Tibial nerve (tissue), 4 donors: ENCODE results near the gene CDH13.

Source experiments
- EP300 ChIP-seq, 2 donors: sonication (generic); formaldehyde crosslinking; IDR thresholded peaks; one replicate each; pipeline ENCODE4 v1.6.1; 2017; ENCODE audit warnings: antibody characterized with exemption in 2 of 2, mild to moderate bottlenecking in 1 of 2
- POLR2A ChIP-seq, 2 donors: fragments of 450-650 bp; IDR thresholded peaks; one replicate each; pipeline ENCODE4 v1.6.1; 2017; ENCODE audit warnings: antibody characterized with exemption in 2 of 2, mild to moderate bottlenecking in 2 of 2, moderate library complexity in 2 of 2
- TF ChIP-seq, protein P1 (sequence below), 5 experiments: fragments of 200-600 bp in 3 of 5; fragments of 450-650 bp in 2 of 5; sonication (generic) in 3 of 5; IDR thresholded peaks; one replicate each; pipeline ENCODE4 v1.5.1; 2016 to 2019; ENCODE audit warnings: antibody characterized with exemption in 5 of 5, mild to moderate bottlenecking in 3 of 5, moderate library complexity in 2 of 5

DNA sequence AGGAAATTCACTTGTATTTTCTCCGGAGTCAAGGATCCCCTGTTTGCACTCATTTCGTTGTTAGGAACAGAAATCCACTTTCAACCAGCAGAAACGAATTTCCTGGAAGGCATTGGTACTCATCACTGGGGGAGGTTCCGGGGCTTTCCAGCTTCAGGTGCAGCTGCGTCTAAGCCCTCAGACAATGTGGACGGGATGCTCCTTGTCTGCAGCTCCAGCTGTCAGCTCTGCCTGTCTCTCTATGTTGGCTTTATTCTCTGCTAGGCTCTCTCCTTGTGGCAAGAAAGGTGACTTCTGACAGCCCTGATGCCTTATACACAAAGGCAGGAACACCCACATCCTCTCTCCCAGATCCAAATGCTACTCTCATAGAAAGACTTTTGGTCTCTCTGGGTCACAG lies 997.1 kb downstream of the CDH13 start:
- TF ChIP-seq, protein P1, sequence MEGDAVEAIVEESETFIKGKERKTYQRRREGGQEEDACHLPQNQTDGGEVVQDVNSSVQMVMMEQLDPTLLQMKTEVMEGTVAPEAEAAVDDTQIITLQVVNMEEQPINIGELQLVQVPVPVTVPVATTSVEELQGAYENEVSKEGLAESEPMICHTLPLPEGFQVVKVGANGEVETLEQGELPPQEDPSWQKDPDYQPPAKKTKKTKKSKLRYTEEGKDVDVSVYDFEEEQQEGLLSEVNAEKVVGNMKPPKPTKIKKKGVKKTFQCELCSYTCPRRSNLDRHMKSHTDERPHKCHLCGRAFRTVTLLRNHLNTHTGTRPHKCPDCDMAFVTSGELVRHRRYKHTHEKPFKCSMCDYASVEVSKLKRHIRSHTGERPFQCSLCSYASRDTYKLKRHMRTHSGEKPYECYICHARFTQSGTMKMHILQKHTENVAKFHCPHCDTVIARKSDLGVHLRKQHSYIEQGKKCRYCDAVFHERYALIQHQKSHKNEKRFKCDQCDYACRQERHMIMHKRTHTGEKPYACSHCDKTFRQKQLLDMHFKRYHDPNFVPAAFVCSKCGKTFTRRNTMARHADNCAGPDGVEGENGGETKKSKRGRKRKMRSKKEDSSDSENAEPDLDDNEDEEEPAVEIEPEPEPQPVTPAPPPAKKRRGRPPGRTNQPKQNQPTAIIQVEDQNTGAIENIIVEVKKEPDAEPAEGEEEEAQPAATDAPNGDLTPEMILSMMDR (IDR thresholded peaks at IDR 0.05): no peak
- TF ChIP-seq POLR2A (IDR thresholded peaks at IDR 0.05) (no peak), EP300 (IDR thresholded peaks at IDR 0.05) (no peak)
